NT2/D1 (cell line): ENCODE measurements around the gene MROH2A.

Experiments
- YY1 ChIP-seq: IDR thresholded peaks from 2 replicates; pipeline ENCODE4 v1.6.1; 2011; ENCODE audit not compliant: insufficient read length, insufficient read depth
- ZNF274 ChIP-seq: IDR thresholded peaks from 2 replicates; pipeline ENCODE4 v1.6.1; 2011; ENCODE audit warnings: mild to moderate bottlenecking, low read depth, low read length

- TF ChIP-seq YY1 (no peak), ZNF274 (no peak)
Measured at GRCh38 chr2:233838251-233838650, 60.1 kb downstream of the MROH2A start.
